ENCODE measurements around the gene TMEM255B. TPM values are rescaled to one million over a fixed set of nuclear protein-coding genes. Genes with fewer than 3 reads are reported as not detected.
"Not testable (repeated sequence)": the region's sequence is repeated elsewhere in the genome, so short reads cannot be mapped to it uniquely, and the experiment has no call there.

Gene TMEM255B
- total RNA-seq, 1 donor from 2014 or later: 20.6 TPM

DNA sequence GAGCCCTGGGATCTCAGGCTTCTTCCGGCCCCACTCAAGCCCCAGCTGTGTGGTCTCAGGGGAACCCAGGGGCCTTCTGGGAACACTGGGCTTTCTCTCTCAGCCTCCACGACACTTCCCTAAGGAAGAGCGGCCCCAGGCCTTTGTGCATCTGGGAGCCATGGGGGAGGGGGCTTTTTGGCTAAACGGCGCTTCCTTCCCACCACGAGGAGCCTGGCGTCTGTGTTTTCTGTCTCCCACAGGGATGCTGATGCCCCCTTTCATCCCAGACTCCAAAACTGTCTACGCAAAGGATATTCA lies 24.2 kb upstream of the TMEM255B start:
- no peak for DNase-seq (ENCODE audit: low spot score)

DNA sequence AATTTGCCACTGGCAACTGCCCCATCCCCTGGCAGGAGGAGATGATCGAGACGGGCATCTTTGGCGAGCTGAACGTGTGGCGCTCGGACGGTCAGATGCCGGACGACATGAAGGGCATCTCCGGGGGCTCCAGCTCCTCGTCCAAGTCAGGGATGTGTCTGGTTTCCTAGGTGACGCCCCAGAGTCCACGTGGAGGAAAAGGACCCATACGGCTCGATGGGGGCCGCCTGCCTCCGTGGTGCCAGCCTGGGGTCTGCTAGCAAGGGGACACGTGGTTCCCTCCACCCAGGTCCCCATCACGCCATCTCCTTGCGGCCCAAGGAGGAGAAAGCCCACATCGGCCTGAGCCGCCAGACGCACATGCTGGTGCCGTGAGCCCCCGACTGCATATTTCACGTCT lies 23.8 kb upstream of the TMEM255B start:
- no peak for DNase-seq (ENCODE audit: low spot score)

DNA sequence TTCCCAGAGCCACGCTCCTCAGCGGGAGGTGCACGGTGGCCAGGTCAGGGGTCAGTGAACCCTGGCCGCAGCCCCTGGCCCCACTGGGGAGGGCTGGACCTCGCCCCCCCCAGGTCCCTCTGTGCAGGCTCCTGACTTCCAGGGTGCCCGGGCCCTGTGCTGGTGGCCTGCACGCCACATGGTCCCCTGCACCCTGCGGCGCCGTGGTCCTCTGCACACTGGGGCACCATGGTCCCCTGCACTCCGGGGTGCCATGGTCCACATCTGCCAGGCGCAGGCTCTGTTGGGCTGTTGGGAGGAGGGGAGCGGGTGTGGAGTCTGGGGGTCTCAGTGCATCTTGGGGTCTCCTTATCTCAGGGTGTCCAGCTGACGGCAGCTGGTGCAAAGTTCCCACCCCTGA lies 23.3 kb upstream of the TMEM255B start:
- DNase-seq (ENCODE audit: low spot score): no peak

DNA sequence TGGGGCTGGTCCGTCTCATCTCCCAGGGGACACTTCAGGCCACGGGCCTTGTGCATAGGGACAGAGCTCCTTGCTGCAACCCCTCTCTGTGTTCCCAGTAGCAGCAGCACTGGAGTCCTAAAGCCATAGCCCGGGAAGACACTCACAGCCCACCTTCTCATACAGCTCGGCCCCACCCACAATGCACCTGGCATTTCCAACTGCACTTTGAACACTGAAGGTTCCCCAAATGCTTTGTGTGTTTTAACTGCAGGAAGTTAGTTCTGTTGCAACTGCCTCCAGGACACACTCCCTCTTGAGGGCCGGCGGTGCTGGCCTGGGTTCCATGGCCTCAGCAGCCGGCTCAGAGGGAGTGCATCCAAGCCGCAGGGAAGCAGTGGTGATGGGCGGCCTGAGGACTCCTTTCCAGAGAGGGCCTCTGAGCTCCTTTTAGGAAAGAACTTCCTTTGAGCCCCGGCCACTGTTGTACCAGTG lies 22.7 kb upstream of the TMEM255B start:
- DNase-seq (ENCODE audit: low spot score): no peak

DNA sequence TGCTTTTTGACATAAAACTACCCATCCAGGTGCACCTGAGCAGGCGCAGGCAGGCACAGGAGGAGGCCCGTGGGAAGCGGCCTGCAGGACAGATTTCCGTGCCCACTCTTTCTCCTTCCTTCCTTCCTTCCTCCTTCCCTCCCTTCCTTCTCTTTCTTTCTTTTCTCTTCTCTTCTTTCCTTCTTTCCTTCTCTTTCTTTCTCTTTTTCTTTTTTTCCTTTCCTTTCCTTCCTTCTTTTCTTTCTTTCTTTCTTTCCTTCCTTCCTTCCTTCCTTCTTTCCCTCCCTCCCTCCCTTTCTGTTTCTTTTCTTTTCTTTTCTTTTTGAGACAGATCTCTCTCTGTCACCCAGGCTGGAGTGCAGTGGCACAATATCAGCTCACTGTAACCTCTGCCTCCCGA lies 21.2 kb upstream of the TMEM255B start:
- DNase-seq (ENCODE audit: low spot score): no peak

DNA sequence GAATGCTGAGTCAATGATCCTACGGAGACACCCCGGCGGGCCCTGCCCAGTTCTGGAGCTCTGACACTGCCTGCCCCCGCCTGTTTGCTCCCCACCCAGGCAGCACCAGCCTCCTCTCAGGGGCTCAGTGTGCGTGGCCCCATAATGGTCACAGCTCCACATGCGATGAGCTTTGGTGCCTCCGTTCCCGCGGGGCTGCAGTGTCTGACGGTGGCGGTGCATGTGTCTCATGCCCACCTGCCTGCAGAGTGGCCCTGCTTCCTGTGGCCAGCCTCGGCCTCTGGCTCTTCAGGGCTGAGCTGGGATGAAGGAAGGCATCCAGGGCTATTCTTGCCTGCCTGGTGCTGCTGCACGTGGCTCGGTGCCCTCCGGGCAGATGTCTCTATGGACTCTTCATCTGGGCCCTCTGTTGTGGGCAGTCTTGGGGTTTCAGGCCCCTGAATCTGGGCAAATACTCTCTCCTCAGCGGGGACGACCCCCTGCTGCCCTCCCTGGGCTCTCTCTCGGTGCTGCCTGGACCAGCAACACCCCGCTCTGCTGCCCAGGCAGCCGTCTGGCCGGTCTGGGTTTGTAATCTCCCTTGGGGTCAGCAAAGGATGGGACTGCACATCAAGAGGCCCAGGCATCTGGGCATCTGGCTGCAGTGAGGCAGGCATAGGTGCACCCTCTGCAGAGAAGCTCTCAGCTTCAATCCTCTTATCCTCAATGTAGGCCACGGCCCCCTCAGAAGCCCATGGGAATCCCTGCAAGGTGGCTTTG lies 19.3 kb upstream of the TMEM255B start:
- no peak for DNase-seq (ENCODE audit: low spot score)

DNA sequence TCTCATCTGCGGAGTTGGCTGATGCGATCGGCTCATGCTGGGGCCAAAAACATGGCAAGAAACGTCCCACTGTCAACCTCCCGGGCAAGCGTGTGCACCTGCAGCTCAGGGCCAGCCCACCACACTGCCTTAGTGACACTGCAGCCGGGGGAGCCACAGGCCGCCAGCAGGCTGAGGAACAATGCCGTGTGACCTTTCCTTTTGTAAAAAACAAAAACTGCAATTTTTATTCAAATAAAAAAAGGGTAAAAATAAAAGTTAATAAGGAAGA lies 18.8 kb upstream of the TMEM255B start:
- DNase-seq (ENCODE audit: low spot score): no peak

DNA sequence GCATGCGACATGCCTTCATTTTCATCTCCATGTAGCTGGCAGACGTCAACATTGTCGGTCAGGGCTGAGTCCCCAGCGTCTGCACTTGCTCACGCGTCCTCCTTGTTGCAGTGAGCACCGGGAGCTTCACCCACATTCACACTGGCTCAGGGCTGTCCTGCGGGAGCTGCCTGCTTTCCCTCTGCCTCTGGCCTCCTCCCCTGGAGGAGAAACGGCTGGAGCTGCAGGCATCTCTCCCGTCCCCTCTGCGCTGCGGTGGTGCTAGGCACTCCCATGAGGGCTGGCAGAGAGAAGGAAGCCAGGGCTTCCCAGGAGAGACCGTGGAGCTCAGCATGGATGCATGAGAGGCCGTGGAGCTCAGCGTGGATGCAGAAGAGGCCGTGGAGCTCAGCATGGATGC lies 18.4 kb upstream of the TMEM255B start:
- no peak for DNase-seq (ENCODE audit: low spot score)

DNA sequence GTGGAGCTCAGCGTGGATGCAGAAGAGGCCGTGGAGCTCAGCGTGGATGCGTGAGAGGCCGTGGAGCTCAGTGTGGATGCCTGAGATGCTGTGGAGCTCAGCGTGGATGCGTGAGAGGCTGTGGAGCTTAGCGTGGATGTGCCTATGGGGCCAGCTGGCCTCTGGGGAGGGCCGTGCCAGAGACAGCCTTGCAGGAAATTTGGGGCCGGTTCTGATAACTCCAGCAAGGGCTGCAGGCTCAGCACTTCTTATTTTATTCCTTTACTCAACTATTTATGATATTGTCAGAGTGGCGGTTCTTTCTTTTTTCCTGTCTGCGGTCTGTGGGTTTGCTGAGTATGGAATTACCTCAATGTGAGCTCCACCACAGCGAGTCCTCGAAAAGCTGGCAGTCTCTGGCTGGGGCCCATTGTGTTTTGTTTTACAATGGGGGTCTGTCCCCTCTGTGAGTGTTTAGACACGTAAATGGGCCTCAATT lies 17.8 kb upstream of the TMEM255B start:
- no peak for DNase-seq (ENCODE audit: low spot score)

DNA sequence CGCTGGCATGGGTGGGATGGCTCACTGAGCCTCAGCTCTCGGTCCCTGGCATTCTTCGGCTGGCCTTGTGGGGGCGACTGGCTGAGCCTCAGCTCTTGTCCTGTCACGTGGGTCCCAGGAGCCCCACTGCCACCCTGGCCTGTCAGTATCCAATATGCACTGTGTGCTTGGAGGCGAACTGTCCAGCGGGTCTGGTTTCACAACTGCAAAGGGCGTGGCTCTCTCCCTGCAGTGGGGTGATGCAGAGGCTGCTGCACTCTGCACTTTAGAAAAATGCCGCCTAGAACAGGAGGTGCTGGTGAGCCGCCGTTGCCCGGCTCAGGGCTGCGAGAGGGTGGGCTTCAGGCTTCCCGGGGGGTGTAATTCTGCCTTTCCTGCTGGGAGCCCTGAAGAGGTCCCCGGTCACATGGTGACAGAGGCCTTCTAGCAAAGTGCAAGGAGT lies 17.0 kb upstream of the TMEM255B start:
- DNase-seq (ENCODE audit: low spot score): no peak

DNA sequence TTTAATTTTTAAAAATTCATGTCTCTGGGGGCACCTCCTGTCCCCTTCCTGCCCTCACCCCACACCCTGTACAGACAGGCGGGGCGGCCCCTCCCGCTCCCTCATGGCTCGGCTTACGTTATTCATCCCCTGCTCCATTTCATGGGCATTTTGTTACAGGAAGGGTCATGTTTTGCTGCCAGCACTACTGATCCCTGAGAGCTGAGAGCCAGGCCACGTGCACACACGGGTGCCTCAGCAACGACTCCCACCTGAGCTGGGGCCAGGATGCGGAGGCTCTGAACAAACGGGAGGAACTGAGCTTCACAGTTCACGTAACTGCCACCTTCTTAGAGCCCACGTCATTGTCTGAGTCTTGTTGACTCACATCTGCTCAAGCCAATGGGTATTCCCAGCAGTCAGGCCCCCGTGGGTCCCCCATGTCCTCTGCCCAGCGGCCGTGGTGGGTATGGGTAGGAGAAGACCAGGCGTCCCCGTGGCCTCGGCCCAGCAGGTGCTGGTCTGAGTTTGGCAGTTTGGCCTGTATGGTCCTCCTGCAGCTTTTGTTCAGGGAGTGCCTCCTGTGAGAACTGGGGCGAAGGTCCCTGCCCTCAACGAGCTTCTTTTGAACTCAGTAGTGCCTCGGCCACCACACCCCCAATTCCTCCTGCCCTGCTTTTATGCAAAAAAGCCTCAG lies 16.4 kb upstream of the TMEM255B start:
- DNase-seq (ENCODE audit: low spot score): no peak

DNA sequence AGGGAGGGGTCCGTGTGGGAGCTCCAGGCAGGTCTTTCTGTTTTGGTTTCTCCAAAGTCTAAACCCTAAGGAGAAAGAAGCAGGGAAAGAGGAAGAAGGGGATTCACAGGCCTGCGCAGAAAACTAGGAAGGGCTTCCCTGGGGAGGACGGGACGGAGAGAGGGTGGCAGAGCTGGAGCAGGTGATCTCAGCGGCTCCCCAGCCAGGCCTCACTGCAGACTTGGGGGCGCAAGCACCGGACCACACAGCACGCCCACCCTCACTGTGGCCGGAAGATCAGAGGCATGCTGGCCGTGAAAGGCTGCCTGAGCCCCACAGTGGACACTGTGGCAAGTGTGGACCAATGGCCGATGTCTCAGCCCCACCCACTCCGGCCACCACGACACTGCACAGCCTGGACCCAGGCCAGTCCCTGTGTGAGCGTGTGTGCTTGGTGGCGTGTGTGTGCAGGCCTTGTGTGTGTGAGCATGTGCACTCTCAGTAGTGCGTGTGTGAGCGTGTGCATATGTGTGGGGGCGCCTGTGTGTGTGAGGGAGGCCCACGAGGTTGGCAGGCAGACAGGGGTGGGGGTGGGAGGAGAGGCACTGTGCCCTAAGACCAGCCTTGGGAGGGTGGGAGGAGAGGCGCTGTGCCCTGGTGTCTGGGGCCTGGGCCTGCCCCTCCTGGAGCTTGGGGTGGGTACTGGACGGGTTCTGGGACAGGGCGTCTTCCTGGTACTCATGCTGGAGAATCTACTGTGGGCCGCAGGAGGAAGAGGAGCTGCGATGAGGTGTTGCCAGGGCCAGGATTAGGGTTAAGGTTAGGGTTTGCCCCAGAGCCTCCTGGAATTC lies 15.4 kb upstream of the TMEM255B start:
- DNase-seq (ENCODE audit: low spot score): no peak

DNA sequence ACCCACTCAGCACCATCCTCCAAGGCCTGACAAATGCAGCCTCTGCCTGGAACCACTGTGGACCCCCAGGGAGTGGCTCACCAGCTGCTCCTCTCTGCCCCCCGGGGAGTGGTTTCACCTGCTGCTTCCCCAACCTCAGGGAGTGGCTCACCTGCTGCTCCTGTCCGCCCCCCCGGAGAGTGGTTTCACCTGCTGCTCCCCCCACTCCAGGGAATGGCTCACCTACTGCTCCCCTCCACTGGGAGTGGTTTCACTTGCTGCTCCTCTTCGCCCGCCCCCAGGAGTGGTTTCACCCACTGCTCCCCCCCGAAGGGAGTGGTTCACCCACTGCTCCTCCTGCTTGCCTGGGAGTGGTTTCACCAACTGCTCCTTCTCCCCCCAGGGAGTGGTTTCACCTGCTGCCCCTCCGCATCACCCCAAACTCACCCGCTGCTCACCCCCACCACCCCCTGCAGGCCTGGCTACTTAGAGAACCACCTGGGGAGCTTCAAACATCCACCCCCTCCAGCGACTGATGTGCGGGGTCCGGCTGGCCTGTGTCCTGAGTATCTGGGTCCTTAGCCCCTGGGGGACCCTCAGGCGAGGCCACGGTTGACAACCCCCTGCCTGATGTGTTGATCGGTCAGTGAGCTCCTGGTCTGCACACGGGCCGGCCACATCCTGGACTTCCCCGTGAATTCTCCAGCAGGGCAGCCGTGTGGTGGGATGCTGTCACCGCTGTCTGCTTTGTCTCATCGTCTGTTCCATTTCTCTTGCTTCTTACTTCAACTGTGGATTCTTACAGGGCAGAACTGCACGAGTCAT lies 14.6 kb upstream of the TMEM255B start:
- DNase-seq (ENCODE audit: low spot score): no peak

DNA sequence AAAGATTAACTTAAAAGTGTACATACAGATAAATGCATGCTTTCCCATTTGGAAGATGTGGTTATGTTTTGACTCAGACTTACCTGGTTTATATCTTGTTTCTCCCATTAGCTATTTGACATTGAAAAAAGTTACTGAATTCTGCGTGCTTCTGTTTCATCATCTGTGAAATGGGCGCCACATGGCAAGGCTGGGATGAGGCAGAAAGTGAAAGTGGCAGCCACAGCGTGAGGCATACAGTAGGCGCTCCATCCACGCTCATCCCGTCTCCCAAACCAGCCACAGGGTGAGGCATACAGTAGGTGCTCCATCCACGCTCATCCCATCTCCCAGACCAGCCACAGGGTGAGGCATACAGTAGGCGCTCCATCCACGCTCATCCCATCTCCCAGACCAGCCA lies 14.0 kb upstream of the TMEM255B start:
- DNase-seq (ENCODE audit: low spot score): no peak

DNA sequence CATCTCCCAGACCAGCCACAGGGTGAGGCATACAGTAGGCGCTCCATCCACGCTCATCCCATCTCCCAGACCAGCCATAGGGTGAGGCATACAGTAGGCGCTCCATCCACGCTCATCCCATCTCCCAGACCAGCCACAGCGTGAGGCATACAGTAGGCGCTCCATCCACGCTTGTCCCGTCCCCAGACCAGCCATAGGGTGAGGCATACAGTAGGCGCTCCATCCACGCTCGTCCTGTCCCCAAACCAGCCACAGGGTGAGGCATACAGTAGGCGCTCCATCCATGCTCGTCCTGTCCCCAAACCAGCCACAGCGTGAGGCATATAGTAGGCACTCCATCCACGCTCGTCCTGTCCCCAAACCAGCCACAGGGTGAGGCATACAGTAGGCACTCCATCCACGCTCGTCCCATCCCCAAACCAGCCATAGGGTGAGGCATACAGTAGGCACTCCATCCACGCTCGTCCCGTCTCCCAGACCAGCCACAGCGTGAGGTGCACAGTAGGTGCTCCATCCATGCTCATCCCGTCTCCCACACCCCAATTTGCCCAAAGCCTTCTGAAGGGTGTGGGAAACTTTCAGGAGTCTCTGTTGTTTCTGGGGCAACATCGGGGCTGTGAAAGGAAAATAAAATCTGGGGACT lies 13.4 kb upstream of the TMEM255B start:
- not testable (repeated sequence) for DNase-seq (ENCODE audit: low spot score)

DNA sequence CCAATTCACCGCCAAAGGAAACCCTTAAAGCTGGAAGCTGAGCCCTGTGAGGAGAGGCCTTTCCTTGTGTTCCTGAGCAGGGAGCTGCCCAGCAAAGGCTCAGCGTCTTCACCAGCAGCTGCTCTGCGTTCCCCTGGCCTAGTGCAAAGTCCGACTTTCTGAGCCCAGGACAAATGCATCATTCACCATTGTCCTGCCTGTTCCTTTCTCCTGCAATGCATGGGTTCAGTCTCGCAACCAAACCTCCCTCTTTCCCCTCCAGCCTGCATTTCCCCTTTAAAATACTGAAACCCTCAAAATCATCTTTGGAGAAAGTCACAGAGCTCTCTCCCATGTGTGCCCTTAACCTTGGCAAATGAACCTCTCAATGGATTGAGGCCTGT lies 12.9 kb upstream of the TMEM255B start:
- no peak for DNase-seq (ENCODE audit: low spot score)

DNA sequence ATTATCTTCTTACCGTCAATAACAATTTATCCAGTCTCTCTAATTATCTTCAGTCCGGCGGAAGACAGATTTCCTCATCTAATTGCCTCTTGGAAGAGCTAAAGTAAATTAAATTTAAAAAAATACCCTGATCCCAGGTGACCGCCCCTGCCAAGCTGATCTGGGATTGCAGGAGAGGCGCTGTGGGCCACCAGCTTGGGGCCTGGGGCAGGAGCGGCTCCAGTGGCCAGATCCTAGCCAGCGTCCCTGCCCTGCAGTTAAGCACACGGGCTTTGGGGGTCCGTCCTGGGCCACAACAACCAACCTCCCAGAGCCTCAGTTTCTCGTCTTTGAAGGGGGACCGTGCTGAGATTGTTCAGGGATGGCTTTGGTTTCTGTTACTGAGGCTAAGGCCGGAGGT lies 12.4 kb upstream of the TMEM255B start:
- no peak for DNase-seq (ENCODE audit: low spot score)

DNA sequence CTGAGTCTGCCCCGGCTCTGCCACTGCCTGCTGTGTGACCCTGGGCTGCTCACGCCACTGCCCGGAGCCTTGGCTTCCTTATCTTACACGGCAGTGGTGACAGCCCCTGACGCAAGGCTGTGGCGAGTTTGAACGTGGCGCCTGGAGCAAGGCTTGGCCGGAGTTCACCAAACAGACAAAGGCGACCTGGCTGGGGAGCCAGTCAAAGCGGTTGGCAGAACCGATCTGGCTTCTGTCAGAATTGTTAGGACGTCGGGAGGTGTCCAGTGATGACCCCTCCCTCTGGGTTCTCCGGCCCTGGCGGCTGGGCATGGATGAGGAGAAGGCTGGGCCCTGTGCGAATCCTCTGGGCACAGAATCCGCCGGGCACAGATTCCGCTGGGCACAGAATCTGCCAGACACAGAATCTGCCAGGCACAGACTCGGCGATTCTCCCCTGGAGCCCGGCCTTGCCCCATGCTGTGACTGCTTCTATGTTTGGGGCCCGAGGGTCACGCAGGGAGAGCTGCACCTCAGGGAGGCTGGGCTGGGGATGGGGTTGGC lies 11.7 kb upstream of the TMEM255B start:
- DNase-seq (ENCODE audit: low spot score): no peak

DNA sequence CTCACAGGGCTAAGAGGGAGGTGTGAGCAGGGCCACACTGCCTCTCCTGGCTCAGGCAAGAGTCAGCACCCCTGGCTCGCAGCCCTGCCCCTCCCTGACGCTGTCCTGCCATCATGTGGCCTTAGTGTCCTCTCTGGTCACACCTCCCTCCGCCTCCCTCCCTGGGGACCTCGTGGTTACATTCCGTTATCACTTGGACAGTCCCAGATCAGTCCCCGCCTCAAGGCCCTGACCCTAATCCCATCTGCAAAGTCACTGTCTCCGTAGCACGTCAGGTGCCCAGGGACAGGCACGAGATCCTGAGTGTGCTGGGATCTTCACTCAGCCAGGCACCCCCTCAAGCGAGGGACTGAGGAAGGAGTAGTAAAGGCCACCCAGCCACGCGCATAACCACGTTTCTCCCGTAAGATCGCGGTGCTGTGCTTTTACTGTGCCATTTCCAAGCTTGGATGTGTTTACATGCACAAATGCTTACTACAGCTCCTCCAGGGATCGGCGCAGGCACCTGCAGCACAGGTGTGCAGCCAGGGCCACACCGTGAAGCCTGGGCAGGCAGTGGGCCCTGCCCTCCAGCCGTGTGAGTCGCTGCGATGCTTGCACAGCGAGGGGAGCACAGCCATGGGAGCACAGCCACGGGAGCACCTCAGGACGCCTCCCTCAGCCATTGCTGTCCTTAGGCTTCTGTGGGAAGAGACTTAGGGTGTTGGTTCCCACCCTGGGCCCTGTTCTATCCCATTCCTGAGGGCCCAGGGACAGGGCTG lies 10.7 kb upstream of the TMEM255B start:
- no peak for DNase-seq (ENCODE audit: low spot score)

DNA sequence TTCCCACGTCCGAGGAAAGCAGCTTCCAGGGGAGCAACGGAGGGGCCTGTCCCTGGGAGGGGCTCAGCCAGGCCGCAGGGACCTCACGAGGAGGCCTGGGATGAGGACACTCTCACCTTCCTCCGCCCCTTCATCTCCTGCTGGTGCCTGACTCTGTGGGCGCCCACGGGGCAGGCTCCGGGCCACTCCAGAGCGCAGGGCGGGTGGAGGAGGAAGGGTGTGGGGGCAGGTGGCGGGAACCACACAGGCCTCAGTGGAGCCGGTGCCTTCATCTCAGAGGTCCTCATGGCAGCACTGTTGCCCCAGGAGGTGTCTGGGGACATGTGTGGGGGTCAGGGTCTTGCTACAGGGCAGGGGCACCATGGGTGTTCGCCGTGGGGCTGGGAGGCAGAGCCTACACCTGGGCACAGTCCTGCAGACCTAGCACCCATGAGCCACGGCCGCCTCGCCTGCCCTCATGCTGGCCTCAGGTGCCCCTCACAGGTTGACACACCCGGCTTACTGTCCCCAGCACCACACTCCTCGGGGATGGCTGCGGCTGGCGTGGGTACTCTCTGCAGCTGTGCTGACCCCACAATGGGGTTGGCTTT lies 10.1 kb upstream of the TMEM255B start:
- no peak for DNase-seq (ENCODE audit: low spot score)

Data from ureter (tissue), 1 donor.